GM23338 (cell line): Measurements from ENCODE around the gene MYT1. TPM values are rescaled to one million over a fixed set of nuclear protein-coding genes. Genes with fewer than 3 reads are reported as not detected.
"Not testable (repeated sequence)": the region's sequence is repeated elsewhere in the genome, so short reads cannot be mapped to it uniquely, and the experiment has no call there.

Source experiments
- ATAC-seq: fragments of 200-7000 bp; cut with Tn5 transposase; 3 replicates; pipeline ENCODE4 v1.9.1; 2020
- DNase-seq: peaks from one replicate; pipeline ENCODE4 v3.0.0-alpha.2; 2015; ENCODE audit warnings: low spot score
- H2AFZ ChIP-seq: fragments of 200-600 bp; sonication (generic); 2 replicates; pipeline ENCODE4 v1.8.0; 2016; ENCODE audit warnings: antibody characterized with exemption, mild to moderate bottlenecking, moderate library complexity
- H3F3A ChIP-seq: fragments of 200-600 bp; sonication (generic); replicated peaks from 2 replicates; pipeline ENCODE4 v1.8.0; 2017; ENCODE audit warnings: antibody characterized with exemption, mixed run types, low read depth
- H3K27ac ChIP-seq: fragments of 200-600 bp; sonication (generic); 2 replicates; pipeline ENCODE4 v1.6.1; 2016; ENCODE audit warnings: low read depth
- H3K27me3 ChIP-seq: fragments of 200-600 bp; sonication (generic); 2 replicates; pipeline ENCODE4 v1.8.0; 2016; ENCODE audit warnings: mild to moderate bottlenecking, mixed run types, moderate library complexity; ENCODE audit not compliant: insufficient read depth
- H3K36me3 ChIP-seq: fragments of 200-600 bp; sonication (generic); 2 replicates; pipeline ENCODE4 v1.8.0; 2016; ENCODE audit warnings: mild to moderate bottlenecking; ENCODE audit not compliant: insufficient read depth
- H3K4me1 ChIP-seq: fragments of 200-600 bp; sonication (generic); 2 replicates; pipeline ENCODE4 v1.8.0; 2016; ENCODE audit warnings: mild to moderate bottlenecking, moderate library complexity; ENCODE audit not compliant: insufficient read depth
- H3K4me2 ChIP-seq: fragments of 200-600 bp; sonication (generic); 2 replicates; pipeline ENCODE4 v1.7.1; 2017; ENCODE audit warnings: mixed run types
- H3K4me3 ChIP-seq: fragments of 200-600 bp; sonication (generic); 2 replicates; pipeline ENCODE4 v1.6.1; 2016; ENCODE audit warnings: mixed run types
- H3K79me2 ChIP-seq: fragments of 200-600 bp; sonication (generic); replicated peaks from 2 replicates; pipeline ENCODE4 v1.8.0; 2017; ENCODE audit warnings: mild to moderate bottlenecking; ENCODE audit not compliant: insufficient read depth
- H3K9me2 ChIP-seq: fragments of 200-600 bp; sonication (generic); 2 replicates; pipeline ENCODE4 v1.8.0; 2017; ENCODE audit not compliant: insufficient read depth
- H4K20me1 ChIP-seq: fragments of 200-600 bp; sonication (generic); replicated peaks from 2 replicates; pipeline ENCODE4 v1.8.0; 2017; ENCODE audit warnings: mild to moderate bottlenecking; ENCODE audit not compliant: insufficient read depth
- H3K27ac Mint-ChIP-seq: 2 replicates; pipeline ENCODE4 v1.8.0; 2020; ENCODE audit warnings: inconsistent platforms, mild to moderate bottlenecking, moderate library complexity, mixed read lengths
- H3K27me3 Mint-ChIP-seq: 3 replicates; pipeline ENCODE4 v1.8.0; 2022; ENCODE audit warnings: low read depth, mild to moderate bottlenecking, moderate library complexity, mixed read lengths, inconsistent platforms; ENCODE audit not compliant: insufficient read depth, poor library complexity
- H3K36me3 Mint-ChIP-seq: 3 replicates; pipeline ENCODE4 v1.8.0; 2021; ENCODE audit warnings: low read depth, mild to moderate bottlenecking, inconsistent platforms, moderate library complexity, mixed read lengths
- H3K4me1 Mint-ChIP-seq: 3 replicates; pipeline ENCODE4 v1.8.0; 2020; ENCODE audit warnings: mild to moderate bottlenecking, inconsistent platforms, mixed read lengths
- H3K4me3 Mint-ChIP-seq: 3 replicates; pipeline ENCODE4 v1.8.0; 2021; ENCODE audit warnings: moderate library complexity, mild to moderate bottlenecking, inconsistent platforms, mixed read lengths
- H3K9me3 Mint-ChIP-seq: 3 replicates; pipeline ENCODE4 v1.8.0; 2020; ENCODE audit warnings: moderate library complexity, mild to moderate bottlenecking, inconsistent platforms, mixed read lengths
- JUNB ChIP-seq: IDR thresholded peaks from one replicate; pipeline ENCODE4 v1.6.1; 2016; ENCODE audit warnings: antibody characterized with exemption; ENCODE audit not compliant: unreplicated experiment
- STAT1 ChIP-seq: IDR thresholded peaks from one replicate; pipeline ENCODE4 v1.6.1; 2016; ENCODE audit warnings: antibody characterized with exemption; ENCODE audit not compliant: unreplicated experiment
- polyA plus RNA-seq: library from polyadenylated mRNA; unstranded; fragments of >200 nt; fragmentation: Nextera tagmentation; extraction: Ambion mirVana; gene quantifications from 2 replicates; pipeline ENCODE4 v1.2.1, GENCODE V29; 2016
- total RNA-seq: library from RNA; depleted of rRNA; stranded (reverse); fragments of >200 nt; shearing (Covaris generic); gene quantifications from 2 replicates; pipeline ENCODE4 v1.2.3, GENCODE V29; 2014
- TF ChIP-seq, protein P1 (sequence below), 2 experiments: fragments of 200-600 bp in 1 of 2; sonication (generic) in 1 of 2; conservative IDR thresholded peaks; 2 replicates each; pipeline versions ENCODE4 v1.5.1 to v1.6.1; 2016 to 2017; ENCODE audit warnings: antibody characterized with exemption in 2 of 2, low read depth in 2 of 2, mild to moderate bottlenecking in 2 of 2, moderate library complexity in 1 of 2

MYT1 gene
- total and polyA plus RNA-seq, 2 experiments from 2014 or later: 0.83 to 1.6 TPM

DNA sequence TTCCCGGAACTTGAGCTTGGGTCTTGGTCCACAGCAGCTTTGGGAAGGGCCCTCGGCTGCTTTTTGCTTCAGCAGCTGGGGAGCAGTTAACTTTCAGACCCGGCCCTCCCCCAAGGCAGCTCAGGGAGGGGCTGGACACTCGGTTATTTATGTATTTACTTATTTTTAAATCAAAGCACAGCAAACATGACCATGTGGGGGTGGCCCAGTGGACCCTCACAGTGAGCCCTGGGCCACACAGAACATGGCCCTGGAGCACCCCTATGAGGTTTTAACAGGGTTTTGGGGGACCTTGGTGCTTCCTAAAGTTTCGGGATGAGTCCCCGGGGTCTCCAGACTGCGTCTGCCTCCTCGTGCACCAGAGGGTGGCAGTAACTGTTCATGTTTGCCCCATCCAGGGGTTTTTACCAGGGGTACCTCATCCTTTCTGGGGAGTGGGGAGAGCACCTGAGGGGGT is 30.3 kb upstream of the MYT1 start:
- H3K27ac ChIP-seq: no peak overlapping the region
- ATAC-seq (peak; percentile 93), DNase-seq (peak; percentile 69)
- no peak overlapping the region for H3K27ac Mint-ChIP-seq
- peaks cover 7% of the 10 kb centered on the region; the same call in 2 of the 3 replicates for H3K4me1 Mint-ChIP-seq
- H3K4me1 ChIP-seq: no peaks in the 10 kb centered on the region; the same call in 1 of the 2 replicates
- H3K4me2 ChIP-seq: no peak overlapping the region
- no peak overlapping the region for H3K4me3 ChIP-seq
- no peaks in the 10 kb centered on the region for H3K9me2 ChIP-seq
- H2AFZ ChIP-seq: no peak overlapping the region
- TF ChIP-seq, protein P1, sequence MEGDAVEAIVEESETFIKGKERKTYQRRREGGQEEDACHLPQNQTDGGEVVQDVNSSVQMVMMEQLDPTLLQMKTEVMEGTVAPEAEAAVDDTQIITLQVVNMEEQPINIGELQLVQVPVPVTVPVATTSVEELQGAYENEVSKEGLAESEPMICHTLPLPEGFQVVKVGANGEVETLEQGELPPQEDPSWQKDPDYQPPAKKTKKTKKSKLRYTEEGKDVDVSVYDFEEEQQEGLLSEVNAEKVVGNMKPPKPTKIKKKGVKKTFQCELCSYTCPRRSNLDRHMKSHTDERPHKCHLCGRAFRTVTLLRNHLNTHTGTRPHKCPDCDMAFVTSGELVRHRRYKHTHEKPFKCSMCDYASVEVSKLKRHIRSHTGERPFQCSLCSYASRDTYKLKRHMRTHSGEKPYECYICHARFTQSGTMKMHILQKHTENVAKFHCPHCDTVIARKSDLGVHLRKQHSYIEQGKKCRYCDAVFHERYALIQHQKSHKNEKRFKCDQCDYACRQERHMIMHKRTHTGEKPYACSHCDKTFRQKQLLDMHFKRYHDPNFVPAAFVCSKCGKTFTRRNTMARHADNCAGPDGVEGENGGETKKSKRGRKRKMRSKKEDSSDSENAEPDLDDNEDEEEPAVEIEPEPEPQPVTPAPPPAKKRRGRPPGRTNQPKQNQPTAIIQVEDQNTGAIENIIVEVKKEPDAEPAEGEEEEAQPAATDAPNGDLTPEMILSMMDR (conservative IDR thresholded peaks at IDR 0.05; ENCODE audit: low read depth in 2 of 2): peak; percentile 62 to 80
- TF ChIP-seq STAT1: no peak
- H3K27me3 Mint-ChIP-seq: peaks cover 2% of the 10 kb centered on the region
- no peaks in the 10 kb centered on the region for H3K36me3 ChIP-seq
- H3K4me3 Mint-ChIP-seq: no peak overlapping the region
- no peaks in the 10 kb centered on the region for H3K27me3 ChIP-seq
- H3K36me3 Mint-ChIP-seq: no peaks in the 10 kb centered on the region
- H3K79me2 ChIP-seq: no peaks in the 10 kb centered on the region
- H4K20me1 ChIP-seq: no peaks in the 10 kb centered on the region
- H3K9me3 Mint-ChIP-seq: peaks cover 3% of the 10 kb centered on the region; the same call in 2 of the 3 replicates
- no peaks in the 10 kb centered on the region for H3F3A ChIP-seq

DNA sequence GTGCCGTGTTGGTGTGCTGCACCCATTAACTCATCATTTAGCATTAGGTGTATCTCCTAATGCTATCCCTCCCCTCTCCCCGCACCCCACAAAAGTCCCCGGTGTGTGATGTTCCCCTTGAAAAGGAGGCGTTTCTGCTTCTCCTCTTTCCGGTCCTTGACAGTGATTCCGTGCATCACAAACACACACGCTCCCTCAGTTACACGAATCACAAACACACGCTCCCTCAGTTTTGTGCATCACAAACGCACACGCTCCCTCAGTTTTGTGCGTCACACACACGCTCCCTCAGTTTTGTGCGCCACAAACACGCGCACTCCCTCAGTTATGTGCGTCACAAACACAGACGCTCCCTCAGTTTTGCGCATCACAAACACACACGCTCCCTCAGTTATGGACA is 29.5 kb upstream of the MYT1 start:
- not testable (repeated sequence) for H3F3A ChIP-seq, H3K36me3 ChIP-seq, H3K27ac Mint-ChIP-seq, H3K4me3 Mint-ChIP-seq, H4K20me1 ChIP-seq, H3K4me3 ChIP-seq, H2AFZ ChIP-seq, H3K4me1 Mint-ChIP-seq, H3K79me2 ChIP-seq, ATAC-seq, H3K36me3 Mint-ChIP-seq, H3K9me2 ChIP-seq, H3K27me3 ChIP-seq, H3K4me1 ChIP-seq, H3K9me3 Mint-ChIP-seq, H3K27ac ChIP-seq, H3K27me3 Mint-ChIP-seq, H3K4me2 ChIP-seq
- TF ChIP-seq JUNB: peak; percentile 60
- DNase-seq: peak; percentile 32

DNA sequence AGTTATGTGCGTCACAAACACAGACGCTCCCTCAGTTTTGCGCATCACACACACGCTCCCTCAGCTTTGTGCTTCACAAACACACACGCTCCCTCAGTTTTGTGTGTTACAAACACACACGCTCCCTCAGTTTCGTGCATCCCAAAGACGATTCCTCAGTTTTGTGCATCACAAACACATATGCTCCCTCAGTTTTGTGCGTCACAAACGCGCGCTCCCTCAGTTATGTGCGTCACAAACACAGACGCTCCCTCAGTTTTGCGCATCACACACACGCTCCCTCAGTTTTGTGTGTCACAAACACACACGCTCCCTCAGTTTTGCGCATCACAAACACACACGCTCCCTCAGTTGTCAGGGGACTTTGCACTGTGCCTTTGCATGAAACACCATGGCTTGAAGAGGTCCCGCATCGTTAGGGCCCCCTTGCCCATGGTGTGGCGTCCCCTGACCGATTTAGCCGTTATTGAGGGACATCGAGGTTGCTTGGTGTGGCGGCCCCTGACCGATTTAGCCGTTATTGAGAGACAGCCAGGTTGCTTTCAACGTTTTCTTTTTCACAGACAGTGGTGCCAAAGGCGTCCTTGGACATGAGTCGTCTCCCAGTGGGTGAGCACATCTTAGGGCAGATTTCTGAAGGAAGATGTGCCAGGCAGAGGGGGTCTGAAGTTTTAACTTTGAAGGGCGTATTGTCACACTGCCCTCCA is 28.1 kb upstream of the MYT1 start:
- TF ChIP-seq JUNB: peak; percentile 62
- TF ChIP-seq, protein P1 (conservative IDR thresholded peaks at IDR 0.05; ENCODE audit: low read depth in 2 of 2): no peak
- Mint-ChIP-seq H3K4me1 (peaks cover 13% of the 10 kb centered on the region), H3K9me3 (no peaks in the 10 kb centered on the region), H3K36me3 (no peaks in the 10 kb centered on the region), H3K27ac (peak overlapping the region; percentile 3; the same call in 1 of the 2 replicates), H3K4me3 (no peak overlapping the region), H3K27me3 (peaks cover 10% of the 10 kb centered on the region)
- Histone ChIP-seq H3K4me2 (no peak overlapping the region), H4K20me1 (no peaks in the 10 kb centered on the region), H3F3A (no peaks in the 10 kb centered on the region), H3K4me3 (no peak overlapping the region), H3K27ac (no peak overlapping the region), H3K36me3 (no peaks in the 10 kb centered on the region), H3K4me1 (peaks cover 3% of the 10 kb centered on the region; the same call in 1 of the 2 replicates), H3K79me2 (no peaks in the 10 kb centered on the region), H3K27me3 (no peaks in the 10 kb centered on the region), H3K9me2 (no peaks in the 10 kb centered on the region), H2AFZ (no peak overlapping the region)
- DNase-seq (no peak), ATAC-seq (no peak)
